Stimulated activated naive CD4-positive, alpha-beta T cell (primary cell): ENCODE measurements around the gene TGFBR2.

Source experiments
- DNase-seq, 6 experiments: peaks; one replicate each; lab custom pipeline; 2025; lab: John Stamatoyannopoulos, UW

TGFBR2 gene

DNA sequence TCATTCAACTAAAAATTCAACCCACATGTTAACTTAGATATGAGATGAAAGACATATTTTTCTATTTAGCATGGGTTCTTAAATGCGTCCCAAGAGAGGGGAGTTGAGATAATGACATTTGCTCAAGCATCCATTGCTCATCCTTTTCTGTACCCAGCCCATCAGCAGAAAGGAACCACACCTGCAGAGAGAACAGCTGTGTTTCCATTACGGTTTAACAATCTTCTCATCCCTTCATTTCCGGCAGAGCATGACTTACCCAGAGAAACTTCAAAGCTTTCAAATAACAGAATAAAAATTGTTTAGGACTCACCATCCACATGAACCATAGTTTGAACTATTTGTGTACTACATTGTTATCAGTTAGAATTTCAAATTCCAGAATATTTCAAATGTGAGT, 113.1 kb downstream of the TGFBR2 start:
- no peak for DNase-seq

DNA sequence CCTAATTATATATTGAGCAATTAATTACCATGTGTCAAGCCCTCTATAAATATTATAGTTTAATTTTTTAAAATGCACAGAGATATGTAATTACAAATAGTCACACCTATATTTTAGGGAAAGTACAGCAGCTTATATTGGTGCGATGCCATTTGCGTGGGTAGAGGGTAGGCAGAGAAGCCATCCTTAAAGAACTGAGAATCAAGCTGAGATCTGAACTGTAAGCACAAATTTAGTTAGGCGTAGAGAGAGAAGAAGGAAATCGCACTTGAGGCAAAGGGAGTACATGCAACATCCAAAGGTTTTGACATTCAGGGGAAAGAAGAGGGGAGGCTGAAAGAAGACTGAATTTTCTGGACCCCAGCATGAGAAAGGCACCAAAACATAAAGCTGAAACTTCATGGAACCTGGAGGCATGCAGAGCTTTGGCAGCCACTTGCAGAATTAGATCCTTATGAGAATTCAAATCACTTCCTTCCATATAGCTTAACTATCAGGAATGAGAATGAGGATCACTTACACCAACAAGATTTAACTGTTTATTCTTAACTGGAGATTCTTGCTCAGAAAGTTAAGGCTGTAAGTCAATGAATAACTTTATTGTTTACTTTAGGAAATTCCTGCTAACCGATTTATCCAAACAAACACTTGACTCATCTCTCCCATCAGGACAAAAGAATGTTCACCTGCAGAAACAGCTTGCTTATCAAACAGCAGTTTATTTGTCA, 114.3 kb downstream of the TGFBR2 start:
- no peak for DNase-seq

- no peak for DNase-seq
These were observed 114.9 kb downstream of the TGFBR2 start for GRCh38 chr3:30721314-30721634.

GRCh38 chr3:30723211-30723610, 116.8 kb downstream of the TGFBR2 start:
- DNase-seq, result no peak

DNA sequence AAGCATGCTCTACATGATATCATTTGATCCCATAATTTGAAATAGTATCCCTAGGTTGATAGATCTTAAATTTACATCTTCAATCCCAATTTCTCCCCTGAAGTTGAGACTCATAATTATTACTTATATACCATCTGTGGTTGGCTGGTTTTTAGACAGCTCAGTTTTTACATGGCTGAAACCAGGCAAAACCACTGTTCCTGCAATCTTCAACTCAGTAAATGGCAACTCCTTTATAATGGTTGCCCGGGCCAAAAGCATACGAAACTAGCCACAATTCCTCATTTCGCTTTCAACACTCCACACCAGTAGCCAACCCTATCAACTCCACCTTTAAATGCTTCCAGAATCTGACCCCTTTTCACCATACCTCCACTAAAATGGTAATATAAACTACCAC, 118.5 kb downstream of the TGFBR2 start:
- no peak for DNase-seq

DNA sequence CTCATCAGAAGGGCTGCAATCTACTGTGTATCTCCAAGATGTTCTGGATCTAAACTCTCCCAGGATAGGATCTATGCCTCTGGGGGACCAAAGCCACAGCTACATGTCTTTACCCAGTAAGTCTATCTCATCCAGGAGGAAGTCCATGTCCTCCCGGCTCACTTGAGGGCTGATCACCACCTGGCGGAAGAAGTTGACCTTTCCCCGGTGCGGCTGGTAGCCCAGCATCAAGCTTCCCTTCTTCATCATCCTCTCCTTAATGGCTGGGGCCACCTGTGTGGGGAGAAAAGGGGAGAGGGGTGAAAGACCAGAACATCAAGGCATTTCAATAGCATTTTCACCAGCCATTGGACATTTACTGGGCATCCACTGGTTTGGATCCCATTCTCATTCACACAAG, 121.7 kb downstream of the TGFBR2 start:
- no peak for DNase-seq

- DNase-seq, result peak in 3 of 6 experiments; percentile 3 to 48 (median 40)
These were observed 123.1 kb downstream of the TGFBR2 start for GRCh38 chr3:30729512-30729911.

DNA sequence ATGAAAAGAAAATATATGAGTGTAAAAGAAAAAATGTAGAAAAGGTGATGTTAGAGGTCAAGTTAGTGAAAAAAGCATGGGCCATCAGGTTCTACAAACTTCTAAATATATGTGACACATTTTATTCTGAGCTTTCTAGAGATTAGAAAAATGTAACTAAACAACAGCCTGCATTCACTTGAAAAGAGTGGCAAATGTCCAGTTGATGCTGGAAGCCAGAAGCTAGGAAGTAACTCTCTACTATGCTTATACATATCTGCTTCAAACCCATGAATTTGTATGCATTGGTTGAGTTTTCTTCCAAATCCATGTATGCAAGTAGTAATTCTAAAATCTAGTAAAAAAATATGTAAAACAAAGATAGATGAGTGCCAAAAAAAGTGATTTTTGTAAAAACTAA, 123.5 kb downstream of the TGFBR2 start:
- DNase-seq, result no peak

DNA sequence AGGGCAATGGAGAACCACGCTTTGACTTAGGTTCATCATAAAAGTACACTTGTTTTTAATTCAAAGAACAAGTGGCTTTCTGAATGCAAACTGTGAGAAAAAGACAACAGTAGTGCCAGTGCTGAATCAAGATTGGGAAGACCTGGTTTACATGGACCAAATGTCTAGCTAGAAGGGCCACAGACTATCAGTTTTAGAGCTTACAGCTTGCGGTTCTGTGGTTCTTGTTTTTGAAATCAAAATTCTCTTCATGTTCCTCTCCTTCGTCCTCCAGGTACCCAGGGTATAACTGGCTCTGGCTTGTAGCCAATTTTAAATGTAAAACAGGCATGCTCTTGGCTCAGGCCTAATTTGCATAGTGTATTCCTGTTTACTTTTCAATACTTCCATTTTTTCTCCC, 124.6 kb downstream of the TGFBR2 start:
- DNase-seq, result peak in 1 of 6 experiments; percentile 6

- no peak for DNase-seq
These were observed 126.8 kb downstream of the TGFBR2 start for GRCh38 chr3:30733209-30733608.

GRCh38 chr3:30733696-30734095, 127.3 kb downstream of the TGFBR2 start:
- no peak for DNase-seq

DNA sequence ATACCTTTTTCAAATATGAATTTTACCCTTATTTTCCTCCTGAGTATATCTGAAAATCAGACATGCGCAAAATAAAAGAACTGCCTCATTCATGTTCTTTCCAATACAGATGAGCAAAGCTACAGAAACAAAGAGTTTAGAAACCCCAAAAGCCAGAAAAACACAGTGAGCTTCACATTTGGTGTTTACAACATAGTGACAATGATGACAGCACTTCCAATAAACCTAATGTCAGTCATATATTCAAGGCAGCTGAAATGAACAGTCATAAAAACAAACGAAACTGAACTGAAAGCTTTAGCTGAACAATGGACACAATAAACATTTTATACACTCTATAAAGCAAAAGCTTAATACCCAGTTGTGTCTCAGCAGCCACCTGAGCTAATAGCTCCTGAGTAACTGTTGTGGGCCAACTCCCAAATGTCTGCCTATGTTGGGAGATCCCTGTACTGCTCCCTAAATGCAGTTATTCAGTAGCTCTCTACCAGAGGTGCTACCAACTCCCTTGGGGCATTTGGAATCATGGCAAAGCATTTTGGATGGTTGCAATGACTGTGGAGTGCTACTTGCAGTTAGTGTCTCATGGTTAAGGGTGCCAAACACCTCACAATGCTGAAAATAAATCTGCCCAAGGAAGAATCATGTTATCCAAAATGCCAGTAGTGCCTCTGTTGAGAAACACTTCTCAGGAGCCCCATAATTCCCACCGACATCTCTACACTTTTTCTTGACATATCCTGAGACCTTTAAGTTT, 131.5 kb downstream of the TGFBR2 start:
- no peak for DNase-seq

- DNase-seq, result no peak
These were observed 132.2 kb downstream of the TGFBR2 start for GRCh38 chr3:30738605-30739004.

- DNase-seq, result no peak
These were observed 135.5 kb downstream of the TGFBR2 start for GRCh38 chr3:30741889-30742288.

DNA sequence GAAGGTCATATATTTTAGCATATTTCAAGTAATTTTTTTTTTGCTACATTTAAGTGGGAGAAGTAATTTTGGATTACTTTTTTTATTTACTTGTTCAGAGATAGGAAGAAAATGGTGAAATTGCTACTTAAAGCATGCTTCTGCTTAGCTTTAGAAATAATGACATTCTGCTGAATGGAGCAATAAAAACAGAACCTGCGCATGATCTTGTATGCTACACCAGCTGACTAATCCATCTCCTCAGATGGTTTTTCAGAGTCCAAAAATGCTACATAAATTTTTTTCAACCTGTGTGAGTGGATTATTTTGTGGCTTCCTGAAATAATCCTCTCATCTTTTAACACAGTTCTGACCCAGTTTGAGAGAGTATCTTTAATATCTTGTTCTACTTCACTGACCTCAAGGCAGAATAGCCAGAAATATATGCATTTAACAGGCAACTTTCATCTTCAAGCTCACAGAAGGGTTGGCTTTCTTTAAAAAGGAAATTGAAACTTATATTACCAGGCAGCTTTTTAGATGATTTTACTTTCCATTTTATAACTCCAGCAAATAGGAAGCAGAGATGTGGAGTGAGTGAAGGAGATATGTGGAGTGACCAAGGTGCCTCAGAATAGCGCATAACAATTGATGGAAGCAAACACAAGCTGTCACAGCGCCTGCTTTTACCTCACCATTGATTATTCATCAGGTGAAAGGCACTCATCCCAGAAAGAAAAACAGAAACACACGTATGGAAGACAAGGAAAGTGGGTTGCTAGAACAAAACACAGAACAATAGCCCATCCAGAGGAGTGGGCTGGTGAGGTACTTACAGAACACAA, 136.6 kb downstream of the TGFBR2 start:
- no peak for DNase-seq
